Lower leg skin (tissue), 3 donors: ENCODE measurements around the gene SOCS6.
"Not testable (repeated sequence)": the region's sequence is repeated elsewhere in the genome, so short reads cannot be mapped to it uniquely, and the experiment has no call there.

Experiments
- POLR2A ChIP-seq, 2 donors: fragments of 450-650 bp; IDR thresholded peaks; one replicate each; pipeline ENCODE4 v1.6.1; 2016 to 2017; ENCODE audit warnings: antibody characterized with exemption in 2 of 2, mild to moderate bottlenecking in 1 of 2, moderate library complexity in 1 of 2
- TF ChIP-seq, protein P1 (sequence below), 3 donors: fragments of 450-650 bp; IDR thresholded peaks; one replicate each; pipeline ENCODE4 v1.5.1; 2016; ENCODE audit warnings: antibody characterized with exemption in 3 of 3, mild to moderate bottlenecking in 3 of 3, moderate library complexity in 2 of 3

DNA sequence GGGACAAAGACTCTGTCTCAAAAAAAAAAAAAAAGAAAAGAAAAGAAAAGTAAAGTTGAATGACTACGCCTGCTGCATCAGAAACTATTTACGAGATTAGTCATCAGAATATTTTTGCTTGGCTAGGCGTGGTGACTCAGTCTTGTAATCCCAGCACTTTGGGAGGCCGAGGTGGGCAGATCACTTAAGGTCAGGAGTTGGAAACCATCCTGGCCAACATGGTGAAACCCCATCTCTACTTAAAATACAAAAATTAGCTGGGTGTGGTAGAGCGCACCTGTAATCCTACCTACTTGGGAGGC lies 69.2 kb downstream of the SOCS6 start:
- TF ChIP-seq, protein P1, sequence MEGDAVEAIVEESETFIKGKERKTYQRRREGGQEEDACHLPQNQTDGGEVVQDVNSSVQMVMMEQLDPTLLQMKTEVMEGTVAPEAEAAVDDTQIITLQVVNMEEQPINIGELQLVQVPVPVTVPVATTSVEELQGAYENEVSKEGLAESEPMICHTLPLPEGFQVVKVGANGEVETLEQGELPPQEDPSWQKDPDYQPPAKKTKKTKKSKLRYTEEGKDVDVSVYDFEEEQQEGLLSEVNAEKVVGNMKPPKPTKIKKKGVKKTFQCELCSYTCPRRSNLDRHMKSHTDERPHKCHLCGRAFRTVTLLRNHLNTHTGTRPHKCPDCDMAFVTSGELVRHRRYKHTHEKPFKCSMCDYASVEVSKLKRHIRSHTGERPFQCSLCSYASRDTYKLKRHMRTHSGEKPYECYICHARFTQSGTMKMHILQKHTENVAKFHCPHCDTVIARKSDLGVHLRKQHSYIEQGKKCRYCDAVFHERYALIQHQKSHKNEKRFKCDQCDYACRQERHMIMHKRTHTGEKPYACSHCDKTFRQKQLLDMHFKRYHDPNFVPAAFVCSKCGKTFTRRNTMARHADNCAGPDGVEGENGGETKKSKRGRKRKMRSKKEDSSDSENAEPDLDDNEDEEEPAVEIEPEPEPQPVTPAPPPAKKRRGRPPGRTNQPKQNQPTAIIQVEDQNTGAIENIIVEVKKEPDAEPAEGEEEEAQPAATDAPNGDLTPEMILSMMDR (IDR thresholded peaks at IDR 0.05) = not testable (repeated sequence)
- TF ChIP-seq POLR2A (IDR thresholded peaks at IDR 0.05) = not testable (repeated sequence)
